Measurements from ENCODE around the gene HECTD2. TPM values are rescaled to one million over a fixed set of nuclear protein-coding genes. Genes with fewer than 3 reads are reported as not detected.

The HECTD2 gene
- total and polyA plus RNA-seq, 9 of the 15 experiments (the other 6 are each of a cell fraction or from before 2014, with no cell fraction given), result 1.3 to 5.9 (median 3.9) TPM

- FAIRE-seq, result no peak
- H3K36me3 ChIP-seq (ENCODE audit: control insufficient read depth, insufficient read depth, low read length), result no peaks in the 10 kb centered on the region
- DNase-seq (ENCODE audit: extremely low read depth in 1 of 4, low spot score in 3 of 4), result no peak
- no TSS peak for BruUV-seq (replicated peaks)
- intact Hi-C loops (cut with micrococcal nuclease) (loop anchor here (5.0 kb wide), 1 partner anchor 43 kb away; no protein-coding TSS in a partner anchor), in situ Hi-C loops (cut with MboI) (no loop called here)
- ChIA-PET CTCF (ENCODE audit: low intra/inter-chr PET ratio) (no interaction called here), POLR2A (interaction anchor here (1.6 kb wide), 1 partner anchor 9 kb away, joined by 5 read pairs; no protein-coding TSS in a partner anchor)
- 80% methylated on average over 2 of the region's 3 CpGs for WGBS (ENCODE audit: insufficient coverage, low coverage, missing lambda C conversion rate)
- no peaks in the 10 kb centered on the region for H3K9me1 ChIP-seq (ENCODE audit: control insufficient read depth, insufficient read depth, low read length)
- H2AFZ ChIP-seq (ENCODE audit: low read depth, low read length), result no peak overlapping the region
- TF ChIP-seq DMBX1 (CRISPR knock-in tag; IDR thresholded peaks at IDR 0.05; ENCODE audit: borderline replicate concordance), result no peak
- no peak for TF ChIP-seq HMGN3 (IDR thresholded peaks at IDR 0.05; ENCODE audit: borderline replicate concordance, extremely low read depth, insufficient read length, low read depth, low read length)
- TF ChIP-seq NEUROD1 (IDR thresholded peaks at IDR 0.05; ENCODE audit: borderline replicate concordance, low read depth, low read length, partially characterized antibody), result no peak
- TF ChIP-seq ZHX1 (conservative IDR thresholded peaks at IDR 0.05; ENCODE audit: low read length), result no peak
- TF ChIP-seq PCBP2 (IDR thresholded peaks at IDR 0.05; ENCODE audit: low read depth, low read length, poor library complexity, severe bottlenecking), result no peak
- TF ChIP-seq NCOR1 (IDR thresholded peaks at IDR 0.05), result no peak
- no peak for TF ChIP-seq MYC (IDR thresholded peaks at IDR 0.05; ENCODE audit: low read depth, low read length)
- TF ChIP-seq MYC (CRISPR knock-in tag; IDR thresholded peaks at IDR 0.05; ENCODE audit: borderline replicate concordance, low read depth), result no peak
- no peak for TF ChIP-seq ZNF830 (CRISPR knock-in tag; IDR thresholded peaks at IDR 0.05)
- TF ChIP-seq TARDBP (IDR thresholded peaks at IDR 0.05), result no peak
- TF ChIP-seq ARID3A (IDR thresholded peaks at IDR 0.05; ENCODE audit: borderline replicate concordance, low read depth, low read length), result no peak
- TF ChIP-seq ZNF668 (CRISPR knock-in tag; IDR thresholded peaks at IDR 0.05), result no peak
- no peak for TF ChIP-seq PHF21A (IDR thresholded peaks at IDR 0.05; ENCODE audit: borderline replicate concordance, low read depth)
- TF ChIP-seq ZNF75A (CRISPR knock-in tag; IDR thresholded peaks at IDR 0.05), result no peak
- no peak for TF ChIP-seq ZKSCAN8 (CRISPR knock-in tag; IDR thresholded peaks at IDR 0.05)
- TF ChIP-seq E4F1 (CRISPR knock-in tag; IDR thresholded peaks at IDR 0.05; ENCODE audit: borderline replicate concordance), result no peak
- no peaks in the 10 kb centered on the region for H3K27me3 ChIP-seq (ENCODE audit: control insufficient read depth in 2 of 2, insufficient read depth in 2 of 2, low read length in 2 of 2)
- no peaks in the 10 kb centered on the region for H3K79me2 ChIP-seq (ENCODE audit: control insufficient read depth, insufficient read depth, low read length)
- no peaks in the 10 kb centered on the region; the same call in 1 of the 2 replicates for H3K9me3 ChIP-seq (replicated peaks; ENCODE audit: control insufficient read depth, insufficient read depth, low read depth, low read length)
- H3K4me1 ChIP-seq (replicated peaks in 1 of 2; ENCODE audit: control insufficient read depth in 2 of 2, insufficient read depth in 2 of 2, low read length in 2 of 2), result peaks cover 0 to 5% of the 10 kb centered on the region in 2 experiments; a peak in 3 of 5 replicates
- no peaks in the 10 kb centered on the region for H4K20me1 ChIP-seq (replicated peaks; ENCODE audit: control insufficient read depth, insufficient read depth, low read length)
- no peak overlapping the region; a peak in 1 of 4 replicates for H3K9ac ChIP-seq (ENCODE audit: insufficient read depth in 1 of 2, low read depth in 2 of 2, low read length in 2 of 2)
- H3K4me2 ChIP-seq (ENCODE audit: insufficient read depth, low read length), result no peak overlapping the region
- no peak overlapping the region for H3K4me3 ChIP-seq
- no peak for ATAC-seq
- no peak overlapping the region for H3K27ac ChIP-seq (ENCODE audit: extremely low read depth, low read depth, low read length)
These were observed 153.9 kb downstream of the HECTD2 start for GRCh38 chr10:91564026-91564425.

Measured in K562 (cell line).